Middle frontal gyrus (tissue), 1 donor: Measurements from ENCODE around the gene BCL2L14.

Experiments
- DNase-seq: peaks from one replicate; pipeline ENCODE4 v3.0.0-alpha.2; 2015; ENCODE audit warnings: low spot score; ENCODE audit errors: extremely low spot score

Gene BCL2L14

GRCh38 chr12:12070674-12071656 lies at the start of gene BCL2L14:
Gene BCL2L14, plus strand, starts transcription at chr12:12070939. Its CDS starts 8,367 bp downstream, at chr12:12079306.
- no peak for DNase-seq

GRCh38 chr12:12022306-12022936 lies 48.3 kb upstream of the BCL2L14 start:
- DNase-seq: no peak

GRCh38 chr12:12023456-12023855 lies 47.3 kb upstream of the BCL2L14 start:
- DNase-seq: no peak

GRCh38 chr12:12024911-12025682 lies 45.6 kb upstream of the BCL2L14 start:
- DNase-seq: no peak

- no peak for DNase-seq
Measured at GRCh38 chr12:12025799-12026386, 44.8 kb upstream of the BCL2L14 start.

- no peak for DNase-seq
Measured at GRCh38 chr12:12028668-12029402, 41.9 kb upstream of the BCL2L14 start.

GRCh38 chr12:12029653-12030052 lies 41.1 kb upstream of the BCL2L14 start:
- DNase-seq: no peak

- DNase-seq: no peak
Measured at GRCh38 chr12:12032260-12032791, 38.4 kb upstream of the BCL2L14 start.

- DNase-seq: peak; percentile 78
Measured at GRCh38 chr12:12032851-12033797, 37.6 kb upstream of the BCL2L14 start.

- no peak for DNase-seq
Measured at GRCh38 chr12:12033824-12034223, 36.9 kb upstream of the BCL2L14 start.

- DNase-seq: no peak
Measured at GRCh38 chr12:12034344-12034743, 36.4 kb upstream of the BCL2L14 start.

GRCh38 chr12:12035229-12035628 lies 35.5 kb upstream of the BCL2L14 start:
- DNase-seq: no peak

- DNase-seq: no peak
Measured at GRCh38 chr12:12036901-12037300, 33.8 kb upstream of the BCL2L14 start.

GRCh38 chr12:12039897-12040296 lies 30.8 kb upstream of the BCL2L14 start:
- DNase-seq: no peak

- DNase-seq: no peak
Measured at GRCh38 chr12:12046401-12046800, 24.3 kb upstream of the BCL2L14 start.

GRCh38 chr12:12047682-12048081 lies 23.1 kb upstream of the BCL2L14 start:
- DNase-seq: no peak

- no peak for DNase-seq
Measured at GRCh38 chr12:12048266-12048665, 22.5 kb upstream of the BCL2L14 start.

- no peak for DNase-seq
Measured at GRCh38 chr12:12048714-12049113, 22.0 kb upstream of the BCL2L14 start.

GRCh38 chr12:12051668-12052067 lies 19.1 kb upstream of the BCL2L14 start:
- DNase-seq: no peak
